HG03442 (cell line): ENCODE measurements around the gene FAM81A.
A peak's percentile ranks its signal among the peaks of the same experiment; 100 is the strongest.
"Not testable (repeated sequence)": the region's sequence is repeated elsewhere in the genome, so short reads cannot be mapped to it uniquely, and the experiment has no call there.

Source experiments
- ATAC-seq: cut with Tn5 transposase; IDR thresholded peaks from one replicate; pipeline ENCODE4 v1.9.1; 2021; ENCODE audit warnings: mild to moderate bottlenecking, moderate library complexity; ENCODE audit not compliant: unreplicated experiment

FAM81A gene

DNA sequence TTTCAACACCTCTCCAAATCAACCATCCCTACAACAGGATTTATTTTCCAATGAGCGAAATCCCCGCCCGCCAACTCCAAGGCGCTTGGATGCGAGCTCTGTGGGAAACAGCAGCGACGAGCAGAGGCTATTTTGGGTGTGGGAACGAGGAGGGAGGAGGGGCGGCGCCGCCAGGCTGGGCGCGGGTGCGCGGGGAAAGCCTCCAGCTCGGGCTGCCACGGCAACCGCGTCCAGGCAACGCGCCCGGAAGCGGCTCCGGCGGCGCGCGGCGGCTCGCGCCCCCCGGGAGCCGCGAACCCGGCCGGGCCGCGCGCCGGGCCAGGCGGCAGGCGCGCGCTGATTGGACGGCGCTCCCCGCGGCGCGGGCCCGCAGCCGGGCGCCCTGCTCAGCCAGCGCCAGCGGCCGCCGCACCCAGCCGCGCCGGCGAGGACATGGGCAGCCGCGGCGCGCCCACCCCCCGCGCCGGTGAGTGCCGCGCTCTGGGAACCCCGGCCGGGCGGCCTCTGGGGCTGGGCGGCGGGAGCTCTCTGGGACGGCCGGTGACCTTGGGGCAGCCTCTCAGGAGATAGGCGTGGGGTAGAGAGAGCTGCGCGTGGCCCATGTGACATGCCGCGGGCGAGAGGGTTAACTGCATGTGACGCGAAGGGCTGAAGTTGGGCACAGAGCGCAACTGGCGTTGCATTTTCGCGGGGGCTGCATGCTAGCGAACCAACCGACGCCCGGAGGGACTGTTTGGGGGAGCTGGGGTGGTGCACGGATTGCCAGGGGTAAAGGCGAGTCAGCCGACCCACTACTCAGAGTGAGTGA, at the start of gene FAM81A:
TSS of gene FAM81A (plus strand) at position 370 of the 808 bp plus-strand sequence. CDS start 20,441 bp downstream, outside the sequence.
- peak; percentile 78 for ATAC-seq

- no peak for ATAC-seq
These were observed 49.3 kb upstream of the FAM81A start for GRCh38 chr15:59388670-59389069.

DNA sequence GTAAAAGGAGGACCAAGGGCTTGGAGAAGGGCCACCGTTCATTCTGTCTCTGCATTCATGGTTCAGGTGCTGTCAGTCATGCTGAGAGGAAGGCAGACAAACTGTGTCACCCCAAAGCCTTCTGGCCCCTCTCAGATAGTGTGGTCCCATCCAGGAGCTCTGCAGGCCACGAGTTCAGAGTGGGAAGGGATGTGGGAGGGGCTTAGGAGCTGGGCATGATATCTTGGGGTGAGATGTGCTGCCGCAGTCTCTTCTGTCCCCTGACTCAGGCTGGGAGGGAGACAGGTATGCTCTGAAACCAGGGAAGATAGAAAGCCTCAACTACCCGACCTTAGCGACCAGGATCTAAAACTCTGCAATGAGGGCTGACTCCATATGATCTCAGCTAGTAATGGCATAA, 45.7 kb upstream of the FAM81A start:
- no peak for ATAC-seq

DNA sequence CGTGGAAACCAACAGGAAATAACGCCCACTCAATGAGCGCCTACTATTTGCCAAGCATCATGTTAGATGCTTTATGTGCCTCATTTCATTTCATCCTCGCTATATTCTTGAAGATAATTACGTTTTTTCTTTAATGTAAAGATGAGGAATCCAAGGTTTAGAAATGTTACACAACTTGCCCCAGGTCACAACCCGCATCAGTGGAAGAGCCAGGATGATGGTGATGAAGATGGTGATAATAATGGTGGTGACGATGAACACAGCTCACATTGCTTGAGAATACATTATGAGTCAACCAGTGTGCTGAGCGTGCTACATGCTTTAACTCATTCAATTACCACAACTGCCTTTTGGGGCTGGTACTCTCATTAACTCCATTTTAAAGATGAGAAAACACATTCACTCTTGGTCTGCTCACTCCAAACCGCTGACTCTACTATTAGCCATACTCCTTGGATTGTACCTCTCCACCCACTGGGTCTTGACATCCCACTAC, 43.8 kb upstream of the FAM81A start:
- no peak for ATAC-seq

GRCh38 chr15:59396211-59396610, 41.8 kb upstream of the FAM81A start:
- no peak for ATAC-seq

GRCh38 chr15:59396679-59397078, 41.3 kb upstream of the FAM81A start:
- no peak for ATAC-seq

DNA sequence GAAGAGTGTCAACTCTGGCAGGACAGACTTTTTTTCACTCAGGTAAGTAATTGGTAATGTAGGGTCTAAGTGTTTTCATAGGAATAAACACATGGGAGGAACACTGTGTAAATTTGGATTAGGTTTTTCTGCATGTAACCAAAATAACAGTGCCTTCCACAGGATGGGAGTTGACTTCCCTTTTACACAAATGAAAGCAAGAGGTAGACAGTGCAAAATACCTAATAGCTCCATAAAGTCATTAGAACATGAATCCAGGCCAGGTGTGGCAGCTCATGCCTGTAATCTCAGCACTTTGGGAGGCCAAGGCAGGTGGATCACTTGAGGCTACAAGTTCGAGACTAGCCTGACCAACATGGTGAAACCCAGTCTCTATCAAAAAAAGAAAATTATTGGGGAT, 39.8 kb upstream of the FAM81A start:
- ATAC-seq = no peak

DNA sequence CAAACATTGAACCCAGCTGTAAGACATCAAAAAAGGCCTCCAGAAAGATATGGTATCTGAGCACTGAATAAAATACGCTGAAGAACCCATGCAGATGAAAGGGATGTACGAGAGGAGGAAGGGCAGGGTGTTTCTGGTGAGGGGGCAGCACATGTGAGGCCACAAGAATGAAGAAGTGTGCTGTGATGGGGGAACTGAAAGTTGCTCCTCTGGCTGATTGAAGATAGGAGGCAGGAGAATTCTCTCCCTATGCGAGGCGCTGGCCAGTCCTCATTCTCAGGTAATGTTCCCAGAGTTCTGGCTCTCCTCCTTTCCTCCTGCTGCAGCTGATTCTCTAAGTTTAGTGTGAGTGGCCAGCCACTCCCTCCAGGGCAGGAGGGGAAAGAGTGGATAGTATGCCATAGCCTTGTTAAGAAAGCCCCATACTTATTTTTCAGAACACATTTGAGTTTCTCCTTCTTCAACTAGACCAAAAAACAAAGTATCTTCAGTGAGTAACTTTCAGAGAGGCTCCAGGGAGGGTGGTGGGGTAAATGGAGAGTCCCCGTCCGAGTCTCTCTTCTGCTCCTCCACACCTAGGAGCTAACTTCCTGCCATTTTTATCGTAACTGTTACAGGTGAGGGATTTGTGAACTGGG, 38.4 kb upstream of the FAM81A start:
- peak; percentile 87 for ATAC-seq

- ATAC-seq = peak; percentile 11
These were observed 37.7 kb upstream of the FAM81A start for GRCh38 chr15:59400103-59400813.

GRCh38 chr15:59401051-59401823, 36.7 kb upstream of the FAM81A start:
- ATAC-seq = not testable (repeated sequence)

- ATAC-seq = no peak
These were observed 36.0 kb upstream of the FAM81A start for GRCh38 chr15:59401824-59402569.

DNA sequence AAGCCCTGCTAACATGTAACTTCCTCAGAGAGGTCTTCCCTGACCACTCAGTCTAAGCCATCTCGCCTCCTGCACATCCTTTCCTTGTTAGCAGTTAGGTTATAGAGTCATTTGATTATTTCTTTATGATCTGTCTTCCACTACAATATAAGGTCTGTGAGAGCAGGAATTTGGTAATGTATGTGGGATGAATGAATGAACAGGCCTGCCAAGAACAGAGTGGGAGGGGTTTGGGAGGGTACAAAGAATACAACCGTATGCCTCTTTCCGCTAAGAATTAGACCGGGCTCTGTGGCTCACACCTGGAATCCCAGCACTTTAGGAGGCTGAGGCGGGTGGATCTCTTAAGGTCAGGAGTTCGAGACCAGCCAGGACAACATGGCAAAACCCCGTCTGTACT, 32.9 kb upstream of the FAM81A start:
- ATAC-seq = no peak

DNA sequence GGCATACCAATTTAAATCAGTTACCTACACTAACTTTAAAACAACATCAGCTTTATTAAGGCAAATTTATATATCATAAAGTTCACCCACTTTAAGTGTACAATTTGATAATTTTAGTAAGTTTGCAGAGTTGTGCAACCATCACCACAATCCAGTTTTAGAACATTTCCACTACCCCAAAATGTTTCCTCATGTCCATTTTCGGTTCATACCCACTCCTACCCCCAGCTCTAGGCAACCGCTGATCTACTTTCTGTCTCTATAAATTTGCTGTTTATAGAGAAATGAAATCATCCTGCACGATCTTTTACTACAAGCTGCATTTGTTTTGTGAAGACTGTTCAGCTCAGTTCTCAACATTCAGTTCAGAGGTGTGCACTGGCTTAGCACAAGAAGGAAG, 31.5 kb upstream of the FAM81A start:
- no peak for ATAC-seq

GRCh38 chr15:59407946-59408345, 30.0 kb upstream of the FAM81A start:
- no peak for ATAC-seq

DNA sequence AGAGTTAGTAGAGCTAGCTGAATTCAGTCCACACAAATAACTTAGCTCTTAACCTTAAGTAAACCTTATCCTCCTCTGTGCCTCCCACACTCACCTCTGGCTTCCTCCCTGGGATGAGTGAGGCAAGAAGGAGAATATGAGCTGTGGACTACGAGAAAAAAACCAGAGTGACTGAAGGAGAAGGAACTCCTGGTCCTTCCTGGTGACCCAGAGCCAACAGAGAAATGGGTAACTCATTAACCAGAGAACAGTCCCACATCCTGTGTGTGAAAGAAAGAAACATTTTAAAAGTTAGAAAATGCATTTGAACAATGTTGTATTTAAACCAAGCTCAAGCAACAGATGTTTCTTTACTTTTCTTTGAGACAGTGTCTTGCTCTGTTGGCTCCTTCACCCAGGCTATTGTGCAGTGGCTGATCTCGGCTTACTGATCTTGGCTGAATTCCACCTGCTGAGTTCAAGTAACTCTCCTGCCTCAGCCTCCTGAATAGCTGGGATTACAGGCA, 27.5 kb upstream of the FAM81A start:
- ATAC-seq = no peak

GRCh38 chr15:59413577-59413976, 24.4 kb upstream of the FAM81A start:
- no peak for ATAC-seq

GRCh38 chr15:59416816-59417215, 21.2 kb upstream of the FAM81A start:
- no peak for ATAC-seq

- no peak for ATAC-seq
These were observed 18.8 kb upstream of the FAM81A start for GRCh38 chr15:59419170-59419569.

DNA sequence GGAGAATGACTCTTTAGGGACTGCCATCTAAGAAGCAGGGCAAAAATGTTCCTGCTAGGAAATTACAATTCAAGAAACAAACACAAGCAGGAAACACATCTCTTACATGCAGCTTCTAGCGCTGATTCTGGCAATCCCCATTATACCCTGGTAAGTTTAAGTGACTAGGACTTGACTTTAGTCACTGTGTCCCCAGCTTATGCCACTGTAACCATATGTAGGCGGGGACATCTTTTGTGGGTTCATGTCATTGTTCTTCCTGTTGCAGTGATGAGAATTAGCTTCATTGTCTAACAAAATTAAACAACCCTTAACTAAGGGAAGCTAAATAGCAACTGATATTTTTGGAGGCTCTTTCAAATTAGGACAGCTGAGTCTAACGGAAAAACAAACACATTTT, 17.9 kb upstream of the FAM81A start:
- no peak for ATAC-seq
